ENCODE data around the gene DDX54. TPM values are rescaled to one million over a fixed set of nuclear protein-coding genes. Genes with fewer than 3 reads are reported as not detected.

Gene DDX54
- total RNA-seq, 1 experiment from 2014 or later: 83.0 TPM

- H3K4ac ChIP-seq (ENCODE audit: low read depth, low read length): no peak overlapping the region
- no peak overlapping the region for H3T11ph ChIP-seq (ENCODE audit: low read length)
- H2BK15ac ChIP-seq (ENCODE audit: low read depth, low read length): no peak overlapping the region
- H3K14ac ChIP-seq (ENCODE audit: insufficient read depth, low read length): peak overlapping the region; percentile 3; the same call in 1 of the 2 replicates
- H3K23me2 ChIP-seq (ENCODE audit: insufficient read length, low read depth, low read length, poor library complexity, severe bottlenecking): peaks cover 9% of the 10 kb centered on the region
- no peaks in the 10 kb centered on the region for H3K36me3 Mint-ChIP-seq (ENCODE audit: insufficient read depth in 1 of 3, low read depth in 3 of 3)
- H4K91ac ChIP-seq (ENCODE audit: insufficient read length, low read depth, low read length): no peak overlapping the region
- peak overlapping the region; percentile 80 for H3K4me2 ChIP-seq (ENCODE audit: insufficient read depth, insufficient read length, low read length)
- no peaks in the 10 kb centered on the region for H3K79me1 ChIP-seq (ENCODE audit: insufficient read depth, low read depth, low read length, poor library complexity, severe bottlenecking)
- WGBS (ENCODE audit: extremely low coverage, insufficient read length, low lambda C conversion rate): no CpG with 5 or more reads among the region's 23 CpGs
- H3K18ac ChIP-seq (ENCODE audit: insufficient read length, low read depth, low read length): peak overlapping the region; percentile 2
- H3K4me1 ChIP-seq (ENCODE audit: insufficient read depth, low read length): peaks cover 4% of the 10 kb centered on the region; the same call in 1 of the 2 replicates
- H4K8ac ChIP-seq (replicated peaks; ENCODE audit: insufficient read length, low read depth, low read length): no peak overlapping the region
- no peak overlapping the region for H2BK20ac ChIP-seq (ENCODE audit: low read depth, low read length, poor library complexity, severe bottlenecking)
- peaks cover 1% of the 10 kb centered on the region; the same call in 1 of the 2 replicates for H3K79me2 ChIP-seq (ENCODE audit: insufficient read depth, low read length)
- peak overlapping the region; percentile 63 to 93 (median 74); a peak in 3 of 7 replicates for H3K27ac Mint-ChIP-seq
- no peak for TF ChIP-seq CTCF (conservative IDR thresholded peaks at IDR 0.05)
- no peak for DNase-seq
- no peak overlapping the region for H4K5ac ChIP-seq (ENCODE audit: insufficient read length, low read depth, low read length)
- H3K27ac ChIP-seq (ENCODE audit: insufficient read length, low read depth, low read length): no peak overlapping the region
- H4K20me1 ChIP-seq (ENCODE audit: control insufficient read depth, insufficient read depth, insufficient read length): no peaks in the 10 kb centered on the region
- peak overlapping the region; percentile 1 for H3K9ac ChIP-seq (ENCODE audit: extremely low read depth, insufficient read length, low read length)
- H3K9me3 ChIP-seq (ENCODE audit: control insufficient read depth, low read depth, low read length): no peaks in the 10 kb centered on the region
- H3K9me3 Mint-ChIP-seq: no peaks in the 10 kb centered on the region
- peak overlapping the region; percentile 83 to 94 for H3K4me3 Mint-ChIP-seq
- no peak overlapping the region for H2BK120ac ChIP-seq (ENCODE audit: low read depth, low read length, poor library complexity, severe bottlenecking)
- no peaks in the 10 kb centered on the region for H3K27me3 Mint-ChIP-seq (ENCODE audit: low read depth)
- H2AK5ac ChIP-seq (ENCODE audit: insufficient read length, low read length): no peak overlapping the region
- no peak overlapping the region for H3K56ac ChIP-seq (ENCODE audit: insufficient read length, low read depth, low read length)
- no peak overlapping the region for H2BK5ac ChIP-seq (ENCODE audit: insufficient read length, low read length)
- H3K4me1 Mint-ChIP-seq: peaks cover 19 to 20% of the 10 kb centered on the region in 2 experiments
- H3K27me3 ChIP-seq (ENCODE audit: insufficient read depth, low read length): no peaks in the 10 kb centered on the region
- no peak overlapping the region for H2AFZ ChIP-seq (ENCODE audit: low read length)
- no peak overlapping the region for H3K23ac ChIP-seq (ENCODE audit: insufficient read length, low read depth, low read length)
- no peak overlapping the region for H2BK12ac ChIP-seq (ENCODE audit: insufficient read length, low read depth, low read length)
These were observed 35.4 kb upstream of the DDX54 start for GRCh38 chr12:113220593-113221180.
